Mesenchymal stem cell (in vitro differentiated cells and primary cell): ENCODE data around the gene PIGX.

Experiments
- DNase-seq: peaks from one replicate; pipeline ENCODE4 v3.0.0-alpha.2; 2013
- H2AFZ ChIP-seq: one replicate; pipeline ENCODE4 v1.6.1; 2013; ENCODE audit warnings: low read depth, mild to moderate bottlenecking, control low read depth, inconsistent platforms, low read length, moderate library complexity
- H2AK5ac ChIP-seq: 2 replicates; pipeline ENCODE4 v1.6.1; 2013; ENCODE audit warnings: low read length, moderate library complexity, mild to moderate bottlenecking, inconsistent platforms; ENCODE audit not compliant: severe bottlenecking
- H2BK120ac ChIP-seq: one replicate; pipeline ENCODE4 v1.6.1; 2013; ENCODE audit warnings: low read depth, mild to moderate bottlenecking, inconsistent platforms, low read length, moderate library complexity
- H2BK12ac ChIP-seq, 2 experiments: one replicate each; pipeline ENCODE4 v1.6.1; 2013; ENCODE audit warnings: inconsistent platforms in 2 of 2, low read length in 2 of 2, mild to moderate bottlenecking in 2 of 2, moderate library complexity in 2 of 2, control low read depth in 1 of 2
- H2BK15ac ChIP-seq: one replicate; pipeline ENCODE4 v1.6.1; 2013; ENCODE audit warnings: mild to moderate bottlenecking, low read depth, inconsistent platforms; ENCODE audit not compliant: poor library complexity, severe bottlenecking
- H2BK5ac ChIP-seq: 2 replicates; pipeline ENCODE4 v1.6.1; 2013; ENCODE audit warnings: low read depth, mild to moderate bottlenecking, low read length, control low read depth, inconsistent platforms; ENCODE audit not compliant: poor library complexity, severe bottlenecking
- H3K14ac ChIP-seq, 2 experiments: one replicate each; pipeline ENCODE4 v1.6.1; 2013; ENCODE audit warnings: inconsistent platforms in 2 of 2, low read length in 2 of 2, control low read depth in 1 of 2, mild to moderate bottlenecking in 1 of 2, moderate library complexity in 1 of 2
- H3K18ac ChIP-seq, 2 experiments: one replicate each; pipeline ENCODE4 v1.6.1; 2013; ENCODE audit warnings: inconsistent platforms in 2 of 2, low read length in 2 of 2, control low read depth in 1 of 2, low read depth in 1 of 2, mild to moderate bottlenecking in 1 of 2
- H3K23ac ChIP-seq, 2 experiments: one replicate each; pipeline ENCODE4 v1.6.1; 2013; ENCODE audit warnings: inconsistent platforms in 2 of 2, low read length in 2 of 2, mild to moderate bottlenecking in 2 of 2, moderate library complexity in 2 of 2, control low read depth in 1 of 2
- H3K27ac ChIP-seq: 2 replicates; pipeline ENCODE4 v1.5.1; 2013; ENCODE audit warnings: mild to moderate bottlenecking, moderate library complexity, low read length, control low read depth, inconsistent platforms; ENCODE audit not compliant: poor library complexity, severe bottlenecking
- H3K27me3 ChIP-seq, 2 experiments: 2 replicates each; pipeline versions ENCODE4 v1.6.1 to v1.7.0; 2013; ENCODE audit warnings: low read length in 2 of 2, mild to moderate bottlenecking in 2 of 2, moderate library complexity in 2 of 2, control low read depth in 1 of 2, inconsistent platforms in 1 of 2; ENCODE audit not compliant: control insufficient read depth in 1 of 2, insufficient read depth in 1 of 2
- H3K36me3 ChIP-seq, 2 experiments: 2 replicates each; pipeline versions ENCODE4 v1.6.1 to v1.7.0; 2013; ENCODE audit warnings: low read length in 2 of 2, control low read depth in 1 of 2, inconsistent platforms in 1 of 2, low read depth in 1 of 2, mild to moderate bottlenecking in 1 of 2; ENCODE audit not compliant: insufficient read depth in 2 of 2, control insufficient read depth in 1 of 2
- H3K4ac ChIP-seq, 2 experiments: one replicate each; pipeline ENCODE4 v1.6.1; 2013; ENCODE audit warnings: inconsistent platforms in 2 of 2, low read length in 2 of 2, mild to moderate bottlenecking in 2 of 2, moderate library complexity in 2 of 2, control low read depth in 1 of 2, low read depth in 1 of 2
- H3K4me1 ChIP-seq: 2 replicates; pipeline ENCODE4 v1.6.1; 2013; ENCODE audit warnings: low read depth, low read length, control low read depth; ENCODE audit not compliant: control insufficient read depth, insufficient read depth
- H3K4me2 ChIP-seq: 2 replicates; pipeline ENCODE4 v1.6.1; 2013; ENCODE audit warnings: low read length, mild to moderate bottlenecking, inconsistent platforms; ENCODE audit not compliant: poor library complexity, severe bottlenecking
- H3K4me3 ChIP-seq, 2 experiments: 2 replicates each; pipeline versions ENCODE4 v1.5.1 to v1.7.0; 2013; ENCODE audit warnings: low read length in 2 of 2, mild to moderate bottlenecking in 2 of 2, control low read depth in 1 of 2, low read depth in 1 of 2; ENCODE audit not compliant: insufficient read depth in 1 of 2
- H3K79me1 ChIP-seq: replicated peaks from 2 replicates; pipeline ENCODE4 v1.6.1; 2013; ENCODE audit warnings: mild to moderate bottlenecking, control low read depth, low read length, inconsistent platforms; ENCODE audit not compliant: poor library complexity, severe bottlenecking
- H3K9ac ChIP-seq: 2 replicates; pipeline ENCODE4 v1.7.0; 2013; ENCODE audit warnings: mild to moderate bottlenecking, low read length, moderate library complexity
- H3K9me3 ChIP-seq: 2 replicates; pipeline ENCODE4 v1.7.0; 2013; ENCODE audit warnings: mild to moderate bottlenecking, low read length; ENCODE audit not compliant: control insufficient read depth
- H4K8ac ChIP-seq: one replicate; pipeline ENCODE4 v1.6.1; 2013; ENCODE audit warnings: inconsistent platforms, mild to moderate bottlenecking, low read length, moderate library complexity
- H4K91ac ChIP-seq: one replicate; pipeline ENCODE4 v1.6.1; 2013; ENCODE audit warnings: mild to moderate bottlenecking, low read length, inconsistent platforms
- WGBS: methylation state at CpG from one replicate; pipeline ENCODE4 v1.1.7; 2013; ENCODE audit warnings: mixed read lengths; 5-methylcytosine and 5-hydroxymethylcytosine counted together

The PIGX gene

GRCh38 chr3:196695849-196696226 is 16.3 kb upstream of the PIGX start:
- Histone ChIP-seq H2BK120ac (no peak overlapping the region), H3K27ac (no peak overlapping the region), H3K14ac (no peak overlapping the region), H4K91ac (no peak overlapping the region), H3K9ac (no peak overlapping the region), H3K27me3 (peaks cover 0 to 5% of the 10 kb centered on the region in 2 experiments), H3K79me1 (no peaks in the 10 kb centered on the region), H2BK15ac (no peak overlapping the region), H2AK5ac (no peak overlapping the region), H4K8ac (no peak overlapping the region), H3K4me1 (peaks cover 5% of the 10 kb centered on the region), H3K18ac (no peak overlapping the region), H2BK12ac (no peak overlapping the region), H3K23ac (no peak overlapping the region), H3K4ac (no peak overlapping the region), H3K9me3 (no peaks in the 10 kb centered on the region), H3K36me3 (no peaks in the 10 kb centered on the region), H3K4me2 (no peak overlapping the region), H2AFZ (no peak overlapping the region), H3K4me3 (no peak overlapping the region), H2BK5ac (no peak overlapping the region)
- 88% methylated on average over 5 of the region's 5 CpGs for WGBS
- no peak for DNase-seq

GRCh38 chr3:196697270-196697669 is 14.9 kb upstream of the PIGX start:
- Histone ChIP-seq H3K4me3 (no peak overlapping the region), H3K27ac (no peak overlapping the region), H3K36me3 (no peaks in the 10 kb centered on the region), H3K4me1 (peaks cover 5% of the 10 kb centered on the region), H3K9ac (no peak overlapping the region), H3K27me3 (no peaks in the 10 kb centered on the region), H2BK12ac (no peak overlapping the region), H2AK5ac (no peak overlapping the region), H3K4ac (no peak overlapping the region), H4K91ac (no peak overlapping the region), H3K23ac (no peak overlapping the region), H4K8ac (no peak overlapping the region), H2AFZ (no peak overlapping the region), H3K9me3 (no peaks in the 10 kb centered on the region), H3K18ac (no peak overlapping the region), H2BK15ac (no peak overlapping the region), H3K4me2 (no peak overlapping the region), H2BK120ac (no peak overlapping the region), H3K14ac (no peak overlapping the region), H2BK5ac (no peak overlapping the region), H3K79me1 (no peaks in the 10 kb centered on the region)
- DNase-seq = no peak
- WGBS = 89% methylated on average over 2 of the region's 5 CpGs

GRCh38 chr3:196699749-196700148 is 12.4 kb upstream of the PIGX start:
- no peaks in the 10 kb centered on the region for H3K27me3 ChIP-seq

GRCh38 chr3:196700801-196701200 is 11.4 kb upstream of the PIGX start:
- no peaks in the 10 kb centered on the region for H3K27me3 ChIP-seq
- no peak overlapping the region for H3K18ac ChIP-seq
- H3K9me3 ChIP-seq = no peaks in the 10 kb centered on the region
- WGBS = 84% methylated on average over 4 of the region's 4 CpGs
- no peaks in the 10 kb centered on the region for H3K4me1 ChIP-seq
- H2AK5ac ChIP-seq = no peak overlapping the region
- no peak overlapping the region for H3K23ac ChIP-seq
- no peak overlapping the region for H2BK5ac ChIP-seq
- H3K9ac ChIP-seq = no peak overlapping the region
- no peak overlapping the region for H2BK12ac ChIP-seq
- H3K14ac ChIP-seq = no peak overlapping the region
- no peak overlapping the region for H3K4me2 ChIP-seq
- no peak overlapping the region for H2BK15ac ChIP-seq
- no peak overlapping the region for H2AFZ ChIP-seq
- H4K8ac ChIP-seq = no peak overlapping the region
- no peak overlapping the region for H4K91ac ChIP-seq
- no peak overlapping the region for H3K27ac ChIP-seq
- H3K36me3 ChIP-seq = no peaks in the 10 kb centered on the region
- H2BK120ac ChIP-seq = no peak overlapping the region
- no peak overlapping the region for H3K4ac ChIP-seq
- no peak overlapping the region for H3K4me3 ChIP-seq
- no peak for DNase-seq
- H3K79me1 ChIP-seq = no peaks in the 10 kb centered on the region

More at GRCh38 chr3:196699749-196700148, 12.4 kb upstream of the PIGX start:
- H3K36me3 ChIP-seq = no peaks in the 10 kb centered on the region
- no peak overlapping the region for H3K27ac ChIP-seq
- H2AFZ ChIP-seq = no peak overlapping the region
- H3K4ac ChIP-seq = no peak overlapping the region
- H3K18ac ChIP-seq = no peak overlapping the region
- H2BK5ac ChIP-seq = no peak overlapping the region
- no peaks in the 10 kb centered on the region for H3K9me3 ChIP-seq
- H3K9ac ChIP-seq = no peak overlapping the region
- no peak overlapping the region for H2BK15ac ChIP-seq
- no peak overlapping the region for H3K4me2 ChIP-seq
- WGBS = 87% methylated on average over 7 of the region's 7 CpGs
- H4K8ac ChIP-seq = no peak overlapping the region
- H3K4me1 ChIP-seq = peaks cover 3% of the 10 kb centered on the region
- H2AK5ac ChIP-seq = no peak overlapping the region
- no peak overlapping the region for H3K23ac ChIP-seq
- no peak overlapping the region for H2BK120ac ChIP-seq
- H2BK12ac ChIP-seq = no peak overlapping the region
- no peak overlapping the region for H3K14ac ChIP-seq
- no peak for DNase-seq
- no peak overlapping the region for H3K4me3 ChIP-seq
- H4K91ac ChIP-seq = no peak overlapping the region
- no peaks in the 10 kb centered on the region for H3K79me1 ChIP-seq
